ENCODE measurements around the gene GABRD. TPM values are rescaled to one million over a fixed set of nuclear protein-coding genes. Genes with fewer than 3 reads are reported as not detected.

The GABRD gene
- total RNA-seq, 1 experiment from 2014 or later = not detected

GRCh38 chr1:2041887-2042286 is 22.7 kb downstream of the GABRD start:
- ChIA-PET CTCF (no interaction called here), POLR2A (ENCODE audit: unreplicated experiment) (no interaction called here)
- Histone ChIP-seq H3K9me3 (ENCODE audit: insufficient read depth, low read depth) (no peaks in the 10 kb centered on the region), H3K4me1 (replicated peaks; ENCODE audit: insufficient read depth) (no peaks in the 10 kb centered on the region), H4K20me1 (ENCODE audit: insufficient read depth) (no peaks in the 10 kb centered on the region), H2AFZ (no peak overlapping the region), H3K27me3 (ENCODE audit: insufficient read depth, low read depth) (peaks cover 48% of the 10 kb centered on the region), H3K27ac (no peak overlapping the region), H3K79me2 (ENCODE audit: low read depth) (no peaks in the 10 kb centered on the region), H3K36me3 (ENCODE audit: low read depth) (no peaks in the 10 kb centered on the region), H3K9me2 (ENCODE audit: insufficient read depth) (no peaks in the 10 kb centered on the region), H3K4me2 (no peak overlapping the region), H3K4me3 (no peak overlapping the region), H3F3A (ENCODE audit: insufficient read depth, low read depth) (peaks cover 12% of the 10 kb centered on the region; the same call in 1 of the 2 replicates)
- BruUV-seq (replicated peaks) = no TSS peak
- DNase-seq = no peak
- intact Hi-C loops (cut with micrococcal nuclease; ENCODE audit: unreplicated experiment) = no loop called here
- no peak for TF ChIP-seq CTCF (conservative IDR thresholded peaks at IDR 0.05)
- no peak for TF ChIP-seq EZH2 (IDR thresholded peaks at IDR 0.05; ENCODE audit: low read depth)

- POLR2A ChIA-PET (ENCODE audit: unreplicated experiment) = no interaction called here
- no peaks in the 10 kb centered on the region for H3K9me3 ChIP-seq (ENCODE audit: insufficient read depth, low read depth)
Measured at GRCh38 chr1:2042830-2043773, 24.0 kb downstream of the GABRD start.

DNA sequence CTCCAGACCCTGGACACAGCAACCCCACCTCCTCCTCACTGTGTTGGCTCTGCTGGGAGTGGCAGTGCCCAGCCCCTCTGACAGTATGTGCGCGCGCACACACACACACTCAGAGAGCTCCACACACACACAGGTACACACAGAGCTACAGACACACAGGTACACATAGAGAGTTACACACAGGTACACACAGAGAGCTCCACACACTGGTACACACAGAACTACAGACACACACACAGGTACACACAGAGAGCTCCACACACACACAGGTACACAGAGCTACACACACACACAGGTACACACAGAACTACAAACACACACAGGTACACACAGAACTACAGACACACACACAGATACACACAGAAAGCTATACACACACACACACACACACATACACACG is 24.7 kb downstream of the GABRD start:
- ChIA-PET CTCF (interaction anchor here (0.6 kb wide), 1 partner anchor 85 kb away, joined by 4 read pairs; no protein-coding TSS in a partner anchor), POLR2A (ENCODE audit: unreplicated experiment) (no interaction called here)
- Histone ChIP-seq H2AFZ (no peak overlapping the region), H3K4me3 (no peak overlapping the region), H4K20me1 (ENCODE audit: insufficient read depth) (no peaks in the 10 kb centered on the region), H3F3A (ENCODE audit: insufficient read depth, low read depth) (peaks cover 12% of the 10 kb centered on the region; the same call in 1 of the 2 replicates), H3K4me1 (replicated peaks; ENCODE audit: insufficient read depth) (no peaks in the 10 kb centered on the region), H3K4me2 (no peak overlapping the region), H3K36me3 (ENCODE audit: low read depth) (no peaks in the 10 kb centered on the region), H3K79me2 (ENCODE audit: low read depth) (no peaks in the 10 kb centered on the region), H3K27me3 (ENCODE audit: insufficient read depth, low read depth) (peaks cover 30% of the 10 kb centered on the region), H3K27ac (no peak overlapping the region), H3K9me2 (ENCODE audit: insufficient read depth) (no peaks in the 10 kb centered on the region), H3K9me3 (ENCODE audit: insufficient read depth, low read depth) (no peaks in the 10 kb centered on the region)
- no peak for TF ChIP-seq EZH2 (IDR thresholded peaks at IDR 0.05; ENCODE audit: low read depth)
- no peak for TF ChIP-seq CTCF (conservative IDR thresholded peaks at IDR 0.05)
- no peak for DNase-seq
- no TSS peak for BruUV-seq (replicated peaks)
- intact Hi-C loops (cut with micrococcal nuclease; ENCODE audit: unreplicated experiment) = no loop called here

More at GRCh38 chr1:2042830-2043773, 24.0 kb downstream of the GABRD start:
- H3K4me1 ChIP-seq (replicated peaks; ENCODE audit: insufficient read depth) = no peaks in the 10 kb centered on the region
- no peak overlapping the region for H3K27ac ChIP-seq
- no peak overlapping the region for H3K4me3 ChIP-seq
- TF ChIP-seq CTCF (conservative IDR thresholded peaks at IDR 0.05) = no peak
- no peak for TF ChIP-seq EZH2 (IDR thresholded peaks at IDR 0.05; ENCODE audit: low read depth)
- H3K27me3 ChIP-seq (ENCODE audit: insufficient read depth, low read depth) = peaks cover 38% of the 10 kb centered on the region
- no peak overlapping the region for H2AFZ ChIP-seq
- CTCF ChIA-PET = interaction anchor here (0.6 kb wide), 2 partner anchors 84 to 141 kb away, joined by 4 to 8 read pairs; no protein-coding TSS in a partner anchor
- H4K20me1 ChIP-seq (ENCODE audit: insufficient read depth) = no peaks in the 10 kb centered on the region
- intact Hi-C loops (cut with micrococcal nuclease; ENCODE audit: unreplicated experiment) = no loop called here
- no peaks in the 10 kb centered on the region for H3K79me2 ChIP-seq (ENCODE audit: low read depth)
- DNase-seq = peak in 1 of 2 experiments; percentile 41
- H3K36me3 ChIP-seq (ENCODE audit: low read depth) = no peaks in the 10 kb centered on the region
- no peak overlapping the region for H3K4me2 ChIP-seq
- H3K9me2 ChIP-seq (ENCODE audit: insufficient read depth) = no peaks in the 10 kb centered on the region
- BruUV-seq (replicated peaks) = no TSS peak
- peaks cover 12% of the 10 kb centered on the region; the same call in 1 of the 2 replicates for H3F3A ChIP-seq (ENCODE audit: insufficient read depth, low read depth)

Measured in PC-9 (cell line).